Caco-2 (cell line): ENCODE results near the gene LYZL1. TPM values are rescaled to one million over a fixed set of nuclear protein-coding genes. Genes with fewer than 3 reads are reported as not detected.

Experiments
- BruUV-seq: library from RNA; stranded (reverse); fragments of 400-500 nt; replicated peaks from 2 replicates; lab custom pipeline; 2021; lab: Mats Ljungman, UMichigan
- CTCF ChIA-PET: fragments of 300-600 bp; sonication (Branson Sonifier 250); formaldehyde crosslinking; loops from one replicate; lab custom pipeline; 2022; ENCODE audit warnings: antibody characterized with exemption; lab: Charles Lee
- POLR2A ChIA-PET: fragments of 300-600 bp; sonication (Branson Sonifier 250); formaldehyde crosslinking; loops from one replicate; lab custom pipeline; 2022; ENCODE audit warnings: antibody characterized with exemption; lab: Charles Lee
- DNase-seq, 2 experiments: peaks; one replicate each; pipeline versions ENCODE4 v3.0.0 to v3.0.0-alpha.2; 2020 to 2022
- H3K27me3 ChIP-seq: replicated peaks from 2 replicates; pipeline ENCODE4 v1.6.0; 2011; ENCODE audit warnings: low read length; ENCODE audit not compliant: control insufficient read depth, insufficient read depth
- H3K36me3 ChIP-seq: 2 replicates; pipeline ENCODE4 v1.5.1; 2011; ENCODE audit warnings: low read length; ENCODE audit not compliant: control insufficient read depth, insufficient read depth
- H3K4me1 ChIP-seq: fragments of 250-450 bp; sonication (Bioruptor Pico); 2 replicates; pipeline ENCODE4 v1.5.1; 2020; ENCODE audit warnings: mild to moderate bottlenecking
- H3K4me3 ChIP-seq: 2 replicates; pipeline ENCODE4 v1.5.1; 2011; ENCODE audit warnings: low read depth, mild to moderate bottlenecking, control low read depth, low read length
- H3K9me3 ChIP-seq: fragments of 250-450 bp; sonication (Bioruptor Pico); 2 replicates; pipeline ENCODE4 v1.5.1; 2020; ENCODE audit warnings: mild to moderate bottlenecking, moderate library complexity
- H3K27ac Mint-ChIP-seq: one replicate; pipeline ENCODE4 v1.8.0; 2022; ENCODE audit warnings: mixed read lengths; ENCODE audit not compliant: unreplicated experiment
- H3K27me3 Mint-ChIP-seq: one replicate; pipeline ENCODE4 v1.8.0; 2022; ENCODE audit warnings: mixed read lengths; ENCODE audit not compliant: insufficient read depth, unreplicated experiment
- H3K36me3 Mint-ChIP-seq: one replicate; pipeline ENCODE4 v1.8.0; 2022; ENCODE audit warnings: mild to moderate bottlenecking, mixed read lengths; ENCODE audit not compliant: insufficient read depth, unreplicated experiment
- H3K4me1 Mint-ChIP-seq: one replicate; pipeline ENCODE4 v1.8.0; 2022; ENCODE audit warnings: low read depth, mixed read lengths; ENCODE audit not compliant: unreplicated experiment
- H3K4me3 Mint-ChIP-seq: one replicate; pipeline ENCODE4 v1.8.0; 2022; ENCODE audit warnings: mild to moderate bottlenecking, moderate library complexity, mixed read lengths; ENCODE audit not compliant: unreplicated experiment
- H3K9me3 Mint-ChIP-seq: one replicate; pipeline ENCODE4 v1.8.0; 2022; ENCODE audit warnings: mixed read lengths; ENCODE audit not compliant: unreplicated experiment
- intact Hi-C: fragments of 100-400 bp; cut with micrococcal nuclease; formaldehyde crosslinking; loops from one replicate; pipeline ENCODE4 v1.10.0; 2022; ENCODE audit not compliant: unreplicated experiment
- total RNA-seq: library from RNA; stranded (reverse); gene quantifications from 2 replicates; pipeline ENCODE4 v1.2.3, GENCODE V29; 2022
- TF ChIP-seq, protein P1 (sequence below), 2 experiments: fragments of 200-600 bp in 1 of 2; IDR thresholded peaks; 1 replicate in 1 of 2; 2 replicates in 1 of 2; pipeline versions ENCODE4 v1.5.1 to v1.8.0; 2011 to 2022; ENCODE audit warnings: antibody characterized with exemption in 1 of 2, control low read depth in 1 of 2, inconsistent platforms in 1 of 2, low read depth in 1 of 2, low read length in 1 of 2, mild to moderate bottlenecking in 1 of 2, moderate library complexity in 1 of 2; ENCODE audit not compliant: insufficient read depth in 1 of 2, severe bottlenecking in 1 of 2, unreplicated experiment in 1 of 2

Gene LYZL1
- total RNA-seq, 1 experiment from 2014 or later: not detected

DNA sequence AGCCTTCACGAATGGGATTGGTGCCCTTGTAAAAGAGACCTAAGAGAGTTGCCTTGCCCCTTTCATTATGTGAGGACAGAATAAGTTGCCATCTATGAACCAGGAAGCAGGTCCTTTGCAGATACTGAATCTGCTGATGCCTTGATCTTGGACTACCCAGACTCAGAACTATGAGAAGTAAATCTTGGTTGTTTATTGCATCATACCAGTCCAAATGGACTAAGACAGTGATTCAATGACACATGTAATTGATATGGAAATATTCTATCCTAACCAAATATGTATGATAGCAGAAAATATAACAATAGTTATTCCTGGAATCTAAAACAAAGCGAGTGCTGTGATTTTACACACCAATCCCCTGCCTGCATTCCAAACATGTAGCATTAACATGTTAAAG is 17.0 kb upstream of the LYZL1 start:
- no TSS peak for BruUV-seq
- Histone ChIP-seq H3K27me3 (no peaks in the 10 kb centered on the region), H3K4me3 (no peak overlapping the region), H3K36me3 (no peaks in the 10 kb centered on the region), H3K4me1 (peaks cover 9% of the 10 kb centered on the region), H3K9me3 (no peaks in the 10 kb centered on the region)
- intact Hi-C loops: no loop called here
- TF ChIP-seq, protein P1, sequence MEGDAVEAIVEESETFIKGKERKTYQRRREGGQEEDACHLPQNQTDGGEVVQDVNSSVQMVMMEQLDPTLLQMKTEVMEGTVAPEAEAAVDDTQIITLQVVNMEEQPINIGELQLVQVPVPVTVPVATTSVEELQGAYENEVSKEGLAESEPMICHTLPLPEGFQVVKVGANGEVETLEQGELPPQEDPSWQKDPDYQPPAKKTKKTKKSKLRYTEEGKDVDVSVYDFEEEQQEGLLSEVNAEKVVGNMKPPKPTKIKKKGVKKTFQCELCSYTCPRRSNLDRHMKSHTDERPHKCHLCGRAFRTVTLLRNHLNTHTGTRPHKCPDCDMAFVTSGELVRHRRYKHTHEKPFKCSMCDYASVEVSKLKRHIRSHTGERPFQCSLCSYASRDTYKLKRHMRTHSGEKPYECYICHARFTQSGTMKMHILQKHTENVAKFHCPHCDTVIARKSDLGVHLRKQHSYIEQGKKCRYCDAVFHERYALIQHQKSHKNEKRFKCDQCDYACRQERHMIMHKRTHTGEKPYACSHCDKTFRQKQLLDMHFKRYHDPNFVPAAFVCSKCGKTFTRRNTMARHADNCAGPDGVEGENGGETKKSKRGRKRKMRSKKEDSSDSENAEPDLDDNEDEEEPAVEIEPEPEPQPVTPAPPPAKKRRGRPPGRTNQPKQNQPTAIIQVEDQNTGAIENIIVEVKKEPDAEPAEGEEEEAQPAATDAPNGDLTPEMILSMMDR (IDR thresholded peaks at IDR 0.05; ENCODE audit: insufficient read depth in 1 of 2, low read depth in 1 of 2, low read length in 1 of 2, severe bottlenecking in 1 of 2, unreplicated experiment in 1 of 2): no peak
- H3K27ac Mint-ChIP-seq: no peak overlapping the region
- H3K27me3 Mint-ChIP-seq: no peaks in the 10 kb centered on the region
- ChIA-PET POLR2A (no interaction called here), CTCF (no interaction called here)
- peaks cover 10% of the 10 kb centered on the region for H3K9me3 Mint-ChIP-seq
- H3K4me3 Mint-ChIP-seq: no peak overlapping the region
- H3K36me3 Mint-ChIP-seq: no peaks in the 10 kb centered on the region
- DNase-seq: no peak
- peaks cover 24% of the 10 kb centered on the region for H3K4me1 Mint-ChIP-seq

DNA sequence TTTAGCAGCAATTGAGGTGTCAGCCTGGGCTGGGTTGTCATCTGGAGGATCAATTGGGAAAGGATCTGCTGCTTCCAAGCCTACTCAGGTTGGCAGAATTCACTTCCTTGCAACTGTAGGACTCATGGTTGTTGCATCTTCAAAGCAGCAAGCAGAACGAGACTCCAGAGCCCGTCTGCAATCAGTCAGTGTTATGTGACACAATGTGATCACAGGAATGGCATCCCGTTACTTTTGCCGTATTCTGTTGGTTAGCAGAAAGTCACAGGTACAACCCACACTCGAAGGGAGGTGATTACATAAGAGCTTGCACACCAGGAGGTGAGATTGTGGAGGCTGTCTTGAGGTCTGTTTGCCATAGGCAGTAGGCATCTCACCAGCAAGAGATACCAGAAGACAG is 15.4 kb upstream of the LYZL1 start:
- CTCF ChIA-PET: no interaction called here
- H3K4me1 Mint-ChIP-seq: peaks cover 25% of the 10 kb centered on the region
- intact Hi-C loops: no loop called here
- Histone ChIP-seq H3K36me3 (no peaks in the 10 kb centered on the region), H3K9me3 (no peaks in the 10 kb centered on the region), H3K4me1 (peaks cover 23% of the 10 kb centered on the region), H3K27me3 (no peaks in the 10 kb centered on the region), H3K4me3 (no peak overlapping the region)
- H3K27ac Mint-ChIP-seq: no peak overlapping the region
- H3K9me3 Mint-ChIP-seq: peaks cover 10% of the 10 kb centered on the region
- no peak overlapping the region for H3K4me3 Mint-ChIP-seq
- TF ChIP-seq, protein P1 (IDR thresholded peaks at IDR 0.05; ENCODE audit: insufficient read depth in 1 of 2, low read depth in 1 of 2, low read length in 1 of 2, severe bottlenecking in 1 of 2, unreplicated experiment in 1 of 2): no peak
- no peaks in the 10 kb centered on the region for H3K27me3 Mint-ChIP-seq
- no TSS peak for BruUV-seq
- DNase-seq: no peak
- POLR2A ChIA-PET: no interaction called here
- no peaks in the 10 kb centered on the region for H3K36me3 Mint-ChIP-seq

DNA sequence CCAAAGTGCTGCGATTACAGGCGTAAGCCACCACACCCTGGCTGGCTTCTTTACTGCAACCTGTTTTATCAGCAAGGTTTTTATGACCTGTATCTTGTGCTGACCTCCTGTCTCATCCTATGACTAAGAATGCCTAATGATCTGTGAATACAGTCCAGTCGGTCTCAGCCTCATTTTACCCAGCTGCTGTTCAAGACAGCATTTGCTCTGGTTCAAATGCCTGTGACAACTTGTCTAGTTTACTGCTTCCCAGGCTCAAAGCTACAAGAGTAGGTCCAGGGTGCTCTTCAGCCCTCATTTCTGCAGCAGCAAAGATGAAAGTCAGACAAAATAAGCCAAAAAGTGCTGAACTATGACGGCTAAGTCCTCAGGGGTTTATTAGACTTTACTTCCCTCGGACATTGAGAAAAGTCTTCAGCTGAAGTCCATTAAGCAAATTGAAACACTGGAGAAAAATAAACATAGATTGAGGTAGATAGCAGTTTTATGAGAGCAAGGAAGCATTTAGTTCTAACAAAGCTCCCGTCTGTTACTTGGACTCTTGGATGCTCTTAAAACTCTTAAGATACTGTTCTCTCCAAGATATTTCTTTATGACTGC is 12.5 kb upstream of the LYZL1 start:
- intact Hi-C loops: loop anchor here (2.0 kb wide), 1 partner anchor 20 kb away; no protein-coding TSS in a partner anchor
- TF ChIP-seq, protein P1 (IDR thresholded peaks at IDR 0.05; ENCODE audit: insufficient read depth in 1 of 2, low read depth in 1 of 2, low read length in 1 of 2, severe bottlenecking in 1 of 2, unreplicated experiment in 1 of 2): no peak
- Mint-ChIP-seq H3K27me3 (no peaks in the 10 kb centered on the region), H3K9me3 (no peaks in the 10 kb centered on the region), H3K36me3 (no peaks in the 10 kb centered on the region), H3K4me3 (no peak overlapping the region), H3K27ac (no peak overlapping the region), H3K4me1 (peaks cover 25% of the 10 kb centered on the region)
- Histone ChIP-seq H3K36me3 (no peaks in the 10 kb centered on the region), H3K4me3 (no peak overlapping the region), H3K27me3 (no peaks in the 10 kb centered on the region), H3K9me3 (no peaks in the 10 kb centered on the region), H3K4me1 (peaks cover 23% of the 10 kb centered on the region)
- no TSS peak for BruUV-seq
- POLR2A ChIA-PET: no interaction called here
- CTCF ChIA-PET: interaction anchor here (1.2 to 1.3 kb wide), 2 partner anchors 19 to 612 kb away, joined by 3 to 5 read pairs; no protein-coding TSS in a partner anchor
- no peak for DNase-seq
